ENCODE measurements around the gene ARMC3. TPM values are rescaled to one million over a fixed set of nuclear protein-coding genes. Genes with fewer than 3 reads are reported as not detected.
"Not testable (repeated sequence)": the region's sequence is repeated elsewhere in the genome, so short reads cannot be mapped to it uniquely, and the experiment has no call there.

ARMC3 gene
- total RNA-seq, 4 donors from 2014 or later: 0.42 TPM; not detected in 3

DNA sequence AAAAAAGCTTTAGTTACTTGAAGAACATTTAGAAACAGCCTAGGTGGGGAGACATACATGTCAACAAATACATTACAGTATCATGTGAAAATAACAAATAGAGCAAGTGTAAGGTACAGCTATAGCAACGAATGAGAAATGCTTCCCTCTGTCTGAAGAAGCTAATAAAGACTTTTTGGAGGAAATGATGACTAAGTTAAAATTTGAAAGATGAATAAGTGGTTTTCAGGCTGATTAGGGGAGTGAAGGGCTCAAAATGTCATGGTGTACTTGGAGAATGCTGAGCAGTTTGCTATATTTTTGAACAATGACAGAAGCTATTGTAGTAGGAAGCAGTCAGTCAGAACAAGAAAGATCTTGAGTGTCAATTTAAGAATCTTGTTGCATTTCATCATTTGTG lies 2.8 kb upstream of the ARMC3 start:
- H3K4me3 ChIP-seq: no peak overlapping the region
- DNase-seq (ENCODE audit: extremely low spot score): no peak
- no peaks in the 10 kb centered on the region for H3K36me3 ChIP-seq
- peaks cover 0 to 27% (median 0%) of the 10 kb centered on the region in 4 donors for H3K27me3 ChIP-seq
- peaks cover 0 to 10% (median 8%) of the 10 kb centered on the region in 4 donors for H3K4me1 ChIP-seq
- peaks cover 0 to 3% (median 0%) of the 10 kb centered on the region in 4 donors for H3K9me3 ChIP-seq
- no peak for TF ChIP-seq EP300 (IDR thresholded peaks at IDR 0.05)
- intact Hi-C loops (cut with DNase I): no loop called here
- WGBS: 75% methylated on average over 1 of the region's 1 CpG
- no peak overlapping the region for H3K27ac ChIP-seq (replicated peaks in 1 of 4)

DNA sequence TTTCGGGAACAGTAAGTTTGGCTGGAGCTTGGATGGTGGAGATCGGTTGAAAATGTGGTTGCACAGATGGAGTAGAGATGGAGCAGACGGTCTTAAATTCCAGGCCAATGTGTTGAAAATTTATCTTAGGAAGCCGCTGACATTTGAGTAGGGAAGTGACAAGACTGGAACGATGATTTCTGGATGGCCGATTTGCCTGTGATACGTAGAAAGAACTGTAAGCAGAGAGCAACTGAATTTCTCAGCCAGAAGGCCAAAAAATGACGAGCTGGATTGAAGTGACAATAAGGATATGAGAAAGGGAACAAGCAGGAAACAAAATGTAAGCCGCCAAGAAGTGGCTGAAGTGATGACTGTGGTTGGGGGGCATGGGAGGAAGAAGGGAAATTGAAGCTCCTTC lies 687 bp upstream of the ARMC3 start:
- no peak for DNase-seq (ENCODE audit: extremely low spot score)
- H3K27me3 ChIP-seq: peaks cover 0 to 27% (median 0%) of the 10 kb centered on the region in 4 donors
- TF ChIP-seq POLR2AphosphoS5 (IDR thresholded peaks at IDR 0.05) (no peak), EP300 (IDR thresholded peaks at IDR 0.05) (no peak), POLR2A (IDR thresholded peaks at IDR 0.05; ENCODE audit: low read depth) (no peak)
- TF ChIP-seq, protein P1, sequence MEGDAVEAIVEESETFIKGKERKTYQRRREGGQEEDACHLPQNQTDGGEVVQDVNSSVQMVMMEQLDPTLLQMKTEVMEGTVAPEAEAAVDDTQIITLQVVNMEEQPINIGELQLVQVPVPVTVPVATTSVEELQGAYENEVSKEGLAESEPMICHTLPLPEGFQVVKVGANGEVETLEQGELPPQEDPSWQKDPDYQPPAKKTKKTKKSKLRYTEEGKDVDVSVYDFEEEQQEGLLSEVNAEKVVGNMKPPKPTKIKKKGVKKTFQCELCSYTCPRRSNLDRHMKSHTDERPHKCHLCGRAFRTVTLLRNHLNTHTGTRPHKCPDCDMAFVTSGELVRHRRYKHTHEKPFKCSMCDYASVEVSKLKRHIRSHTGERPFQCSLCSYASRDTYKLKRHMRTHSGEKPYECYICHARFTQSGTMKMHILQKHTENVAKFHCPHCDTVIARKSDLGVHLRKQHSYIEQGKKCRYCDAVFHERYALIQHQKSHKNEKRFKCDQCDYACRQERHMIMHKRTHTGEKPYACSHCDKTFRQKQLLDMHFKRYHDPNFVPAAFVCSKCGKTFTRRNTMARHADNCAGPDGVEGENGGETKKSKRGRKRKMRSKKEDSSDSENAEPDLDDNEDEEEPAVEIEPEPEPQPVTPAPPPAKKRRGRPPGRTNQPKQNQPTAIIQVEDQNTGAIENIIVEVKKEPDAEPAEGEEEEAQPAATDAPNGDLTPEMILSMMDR (IDR thresholded peaks at IDR 0.05): no peak
- H3K4me3 ChIP-seq: peak overlapping the region; percentile 39 to 51 (median 45)
- H3K9me3 ChIP-seq: peaks cover 0 to 3% (median 0%) of the 10 kb centered on the region in 4 donors
- WGBS: 86% methylated on average over 9 of the region's 9 CpGs
- intact Hi-C loops (cut with DNase I): no loop called here
- H3K27ac ChIP-seq (replicated peaks in 1 of 4): no peak overlapping the region
- H3K4me1 ChIP-seq: peaks cover 0 to 13% (median 9%) of the 10 kb centered on the region in 4 donors
- no peaks in the 10 kb centered on the region for H3K36me3 ChIP-seq

DNA sequence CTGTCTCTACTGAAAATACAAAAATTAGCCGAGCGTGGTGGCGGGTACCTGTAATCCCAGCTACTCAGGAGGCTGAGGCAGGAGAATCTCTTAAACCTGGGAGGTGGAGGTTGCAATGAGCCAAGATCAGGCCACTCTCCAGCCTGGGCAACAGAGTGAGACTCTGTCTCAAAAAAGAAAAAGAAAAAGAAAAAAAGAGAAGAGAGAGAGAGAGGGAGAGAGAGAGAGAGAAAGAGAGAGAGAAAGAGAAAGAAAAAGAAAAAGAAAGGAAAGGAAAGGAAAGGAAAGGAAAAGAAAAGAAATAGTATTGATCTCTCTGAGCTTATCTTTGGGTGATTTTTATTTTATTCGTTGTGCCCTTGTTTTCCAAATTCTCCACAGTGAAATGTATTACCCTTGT lies 1.2 kb downstream of the ARMC3 start:
- intact Hi-C loops (cut with DNase I); H3K9me3 ChIP-seq; H3K36me3 ChIP-seq; H3K27ac ChIP-seq (replicated peaks in 1 of 4); DNase-seq (ENCODE audit: extremely low spot score); H3K4me3 ChIP-seq: not testable (repeated sequence)
- Histone ChIP-seq H3K4me1 (peaks cover 0 to 13% (median 9%) of the 10 kb centered on the region in 4 donors), H3K27me3 (peaks cover 0 to 27% (median 0%) of the 10 kb centered on the region in 4 donors)
- 93% methylated on average over 4 of the region's 4 CpGs for WGBS

DNA sequence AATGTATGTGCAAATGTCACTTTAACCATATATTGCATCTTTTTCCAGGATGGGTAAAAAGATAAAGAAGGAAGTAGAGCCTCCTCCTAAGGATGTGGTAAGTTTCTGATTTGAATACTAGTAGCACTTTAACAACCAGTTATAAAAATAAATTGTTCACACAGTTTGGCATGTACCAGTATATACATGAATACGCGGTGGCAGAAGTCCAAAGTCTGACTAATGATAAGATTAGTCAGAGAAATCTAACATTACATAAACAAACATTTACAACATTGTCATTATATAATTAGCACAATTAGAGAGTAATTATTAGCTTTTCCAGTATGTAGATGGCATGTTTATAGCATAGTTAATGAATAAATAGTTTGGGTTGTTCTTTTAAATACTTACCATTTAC lies 4.1 kb downstream of the ARMC3 start:
- H3K27ac ChIP-seq (replicated peaks in 1 of 4): no peak overlapping the region
- H3K36me3 ChIP-seq: no peaks in the 10 kb centered on the region
- H3K27me3 ChIP-seq: peaks cover 0 to 12% (median 0%) of the 10 kb centered on the region in 4 donors
- no peak overlapping the region for H3K4me3 ChIP-seq
- TF ChIP-seq EP300 (IDR thresholded peaks at IDR 0.05) (no peak), POLR2A (IDR thresholded peaks at IDR 0.05; ENCODE audit: low read depth) (no peak), POLR2AphosphoS5 (IDR thresholded peaks at IDR 0.05) (no peak)
- TF ChIP-seq, protein P1 (IDR thresholded peaks at IDR 0.05): no peak
- intact Hi-C loops (cut with DNase I): no loop called here
- no peaks in the 10 kb centered on the region for H3K9me3 ChIP-seq
- WGBS: 66% methylated on average over 2 of the region's 2 CpGs
- peaks cover 0 to 13% (median 9%) of the 10 kb centered on the region in 4 donors for H3K4me1 ChIP-seq
- no peak for DNase-seq (ENCODE audit: extremely low spot score)

DNA sequence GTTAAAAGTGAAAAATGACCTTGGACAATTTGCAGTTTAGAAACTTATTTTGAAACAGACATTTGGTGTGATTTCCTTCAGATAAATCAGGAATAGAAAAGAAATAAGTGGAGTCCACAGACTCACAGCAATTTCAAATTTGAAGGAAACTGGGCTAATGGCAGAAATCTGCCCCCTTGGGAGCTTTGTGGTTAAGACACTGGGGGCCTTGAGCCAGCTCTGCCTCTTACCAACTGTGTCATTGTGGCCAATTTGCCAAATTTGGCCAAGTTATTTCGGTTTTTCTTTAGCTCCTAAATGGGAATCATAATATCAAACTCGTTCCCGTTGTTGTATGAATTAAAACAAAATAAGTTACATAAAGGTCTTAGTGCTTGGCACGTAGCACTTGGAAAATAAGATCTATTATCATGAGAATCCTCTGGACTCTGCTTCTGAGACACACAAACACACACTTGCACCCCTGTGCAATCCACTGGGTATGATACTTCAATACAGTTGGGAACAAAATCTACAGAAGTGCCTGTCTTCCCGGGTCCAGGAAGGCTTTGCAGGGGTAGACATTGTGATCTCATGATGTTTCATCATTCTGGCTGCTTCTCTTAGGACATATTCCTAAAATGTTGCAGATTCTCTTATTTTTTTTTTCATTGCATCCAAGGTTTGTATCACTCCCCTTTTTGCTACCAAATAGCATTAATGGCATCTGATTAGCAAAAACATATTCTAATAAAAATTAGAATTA lies 4.9 kb downstream of the ARMC3 start:
- DNase-seq (ENCODE audit: extremely low spot score): no peak
- TF ChIP-seq EP300 (IDR thresholded peaks at IDR 0.05) (no peak), POLR2AphosphoS5 (IDR thresholded peaks at IDR 0.05) (no peak)
- 68% methylated on average over 5 of the region's 5 CpGs for WGBS

DNA sequence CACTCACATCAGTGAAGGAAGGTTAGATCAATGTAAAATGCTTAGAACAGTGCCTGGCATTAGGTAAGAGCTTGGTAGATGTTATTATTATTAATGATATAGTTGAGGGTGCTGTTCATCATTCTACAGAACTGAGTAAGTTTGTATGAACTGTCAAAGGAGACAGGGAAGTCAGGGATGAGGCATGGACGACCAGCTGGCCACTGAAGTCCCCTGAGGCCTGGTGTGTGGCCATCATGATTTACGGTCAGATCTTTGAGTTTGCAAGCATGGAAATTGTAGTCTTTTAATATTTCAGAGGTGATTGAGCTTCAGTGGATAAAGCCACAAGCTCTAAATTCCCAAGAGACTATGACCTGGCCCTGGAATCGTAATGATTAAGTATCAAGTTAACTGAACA lies 6.9 kb downstream of the ARMC3 start:
- intact Hi-C loops (cut with DNase I): no loop called here

More for the DNA sequence above, 4.9 kb downstream of the ARMC3 start:
- no peaks in the 10 kb centered on the region for H3K9me3 ChIP-seq
- no peak overlapping the region for H3K27ac ChIP-seq (replicated peaks in 1 of 4)
- peaks cover 0 to 3% (median 0%) of the 10 kb centered on the region in 4 donors for H3K27me3 ChIP-seq
- no peak overlapping the region for H3K4me3 ChIP-seq
- H3K4me1 ChIP-seq: peaks cover 0 to 10% (median 4%) of the 10 kb centered on the region in 4 donors
- intact Hi-C loops (cut with DNase I): no loop called here
- H3K36me3 ChIP-seq: no peaks in the 10 kb centered on the region

More for the DNA sequence above, 6.9 kb downstream of the ARMC3 start:
- WGBS: 75% methylated on average over 3 of the region's 3 CpGs
- no peak overlapping the region for H3K4me3 ChIP-seq
- no peak for TF ChIP-seq POLR2A (IDR thresholded peaks at IDR 0.05; ENCODE audit: low read depth)
- TF ChIP-seq EP300 (IDR thresholded peaks at IDR 0.05): no peak
- TF ChIP-seq POLR2AphosphoS5 (IDR thresholded peaks at IDR 0.05): no peak
- TF ChIP-seq, protein P1 (IDR thresholded peaks at IDR 0.05): no peak
- no peak for DNase-seq (ENCODE audit: extremely low spot score)
- H3K36me3 ChIP-seq: no peaks in the 10 kb centered on the region
- peaks cover 0 to 5% (median 0%) of the 10 kb centered on the region in 4 donors for H3K4me1 ChIP-seq
- H3K27ac ChIP-seq (replicated peaks in 1 of 4): no peak overlapping the region
- H3K27me3 ChIP-seq: no peaks in the 10 kb centered on the region
- no peaks in the 10 kb centered on the region for H3K9me3 ChIP-seq

All from esophagus muscularis mucosa (tissue), 4 donors.